HG02852 (cell line): ENCODE measurements around the gene CCDC82.

Experiments
- ATAC-seq: cut with Tn5 transposase; IDR thresholded peaks from one replicate; pipeline ENCODE4 v1.9.1; 2021; ENCODE audit warnings: mild to moderate bottlenecking, moderate library complexity; ENCODE audit not compliant: unreplicated experiment

CCDC82 gene

GRCh38 chr11:96329855-96330510, 59.7 kb downstream of the CCDC82 start:
- ATAC-seq, result no peak

- ATAC-seq, result no peak
Observed at GRCh38 chr11:96329419-96329818, 60.3 kb downstream of the CCDC82 start.

- ATAC-seq, result no peak
Observed at GRCh38 chr11:96328395-96329010, 61.2 kb downstream of the CCDC82 start.

- no peak for ATAC-seq
Observed at GRCh38 chr11:96326959-96327358, 62.8 kb downstream of the CCDC82 start.

- ATAC-seq, result no peak
Observed at GRCh38 chr11:96324912-96325311, 64.8 kb downstream of the CCDC82 start.

GRCh38 chr11:96323642-96323985, 66.1 kb downstream of the CCDC82 start:
- no peak for ATAC-seq

- ATAC-seq, result no peak
Observed at GRCh38 chr11:96322775-96323641, 66.7 kb downstream of the CCDC82 start.

- ATAC-seq, result no peak
Observed at GRCh38 chr11:96321091-96321490, 68.6 kb downstream of the CCDC82 start.

- no peak for ATAC-seq
Observed at GRCh38 chr11:96319898-96320656, 69.6 kb downstream of the CCDC82 start.

GRCh38 chr11:96318850-96319249, 70.9 kb downstream of the CCDC82 start:
- ATAC-seq, result no peak

- no peak for ATAC-seq
Observed at GRCh38 chr11:96318399-96318798, 71.3 kb downstream of the CCDC82 start.

- no peak for ATAC-seq
Observed at GRCh38 chr11:96317985-96318384, 71.7 kb downstream of the CCDC82 start.

GRCh38 chr11:96317571-96317970, 72.1 kb downstream of the CCDC82 start:
- no peak for ATAC-seq

GRCh38 chr11:96316869-96317268, 72.8 kb downstream of the CCDC82 start:
- no peak for ATAC-seq

- ATAC-seq, result no peak
Observed at GRCh38 chr11:96315476-96315875, 74.2 kb downstream of the CCDC82 start.

- ATAC-seq, result no peak
Observed at GRCh38 chr11:96314326-96315020, 75.2 kb downstream of the CCDC82 start.

- no peak for ATAC-seq
Observed at GRCh38 chr11:96313163-96313562, 76.5 kb downstream of the CCDC82 start.

- no peak for ATAC-seq
Observed at GRCh38 chr11:96311120-96311568, 78.6 kb downstream of the CCDC82 start.

GRCh38 chr11:96310236-96310635, 79.5 kb downstream of the CCDC82 start:
- ATAC-seq, result no peak

- no peak for ATAC-seq
Observed at GRCh38 chr11:96309643-96310017, 80.1 kb downstream of the CCDC82 start.
